Measurements from ENCODE around the gene BABAM2. TPM values are rescaled to one million over a fixed set of nuclear protein-coding genes. Genes with fewer than 3 reads are reported as not detected.

The BABAM2 gene
- total RNA-seq, 1 donor from 2014 or later = 35.3 TPM

GRCh38 chr2:27884601-27885000 lies 5.9 kb upstream of the BABAM2 start:
- no peaks in the 10 kb centered on the region for H3K36me3 ChIP-seq (ENCODE audit: control insufficient read depth, insufficient read depth, low read length)
- no peak for TF ChIP-seq CTCF (IDR thresholded peaks at IDR 0.05; ENCODE audit: insufficient read depth, low read length, poor library complexity, severe bottlenecking)
- no peak overlapping the region for H3K4me3 ChIP-seq (ENCODE audit: low read depth, low read length)
- no peak for DNase-seq (ENCODE audit: low read depth)
- no peaks in the 10 kb centered on the region for H3K27me3 ChIP-seq (ENCODE audit: control insufficient read depth, insufficient read depth, low read length)

DNA sequence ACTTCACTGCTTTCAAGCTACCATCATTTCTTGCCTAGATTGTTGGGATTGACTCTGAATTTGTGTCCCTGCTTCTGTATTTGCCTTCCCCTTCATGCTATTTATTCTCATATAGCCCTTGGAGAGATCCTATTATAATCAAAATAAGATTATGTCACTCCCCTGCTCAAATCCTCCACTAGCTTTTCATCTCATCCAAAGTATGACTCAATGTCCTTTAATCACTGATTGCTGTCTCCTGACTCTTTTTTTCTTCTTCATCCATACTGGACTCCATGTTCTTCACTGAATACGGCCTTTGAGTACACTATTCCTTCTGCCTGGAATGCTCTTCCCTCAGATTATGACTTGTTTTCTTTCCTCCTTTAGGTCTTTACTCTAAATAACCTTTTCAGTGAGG lies 5.3 kb upstream of the BABAM2 start:
- no peaks in the 10 kb centered on the region for H3K36me3 ChIP-seq (ENCODE audit: control insufficient read depth, insufficient read depth, low read length)
- DNase-seq (ENCODE audit: low read depth) = no peak
- TF ChIP-seq CTCF (IDR thresholded peaks at IDR 0.05; ENCODE audit: insufficient read depth, low read length, poor library complexity, severe bottlenecking) = no peak
- no peaks in the 10 kb centered on the region for H3K27me3 ChIP-seq (ENCODE audit: control insufficient read depth, insufficient read depth, low read length)
- no peak overlapping the region for H3K4me3 ChIP-seq (ENCODE audit: low read depth, low read length)

DNA sequence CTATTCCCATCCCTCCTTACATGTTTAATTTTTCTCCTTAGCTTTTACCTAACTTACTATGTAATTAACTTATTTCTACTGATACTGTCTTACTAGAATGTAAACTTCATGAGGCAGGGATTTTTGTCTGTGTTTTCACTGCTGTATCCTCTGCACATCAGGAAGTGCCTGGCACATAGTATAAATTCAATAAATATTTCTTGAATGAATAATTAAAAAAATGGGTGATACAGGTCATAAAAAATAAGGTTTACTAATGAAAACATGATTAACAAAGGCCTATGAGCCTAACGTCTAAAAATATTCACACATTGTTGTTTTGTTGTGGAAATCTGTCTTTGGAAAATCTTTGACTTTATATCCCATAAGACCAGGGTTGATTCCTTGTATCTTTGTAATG lies 4.9 kb upstream of the BABAM2 start:
- DNase-seq (ENCODE audit: low read depth) = no peak
- no peak overlapping the region for H3K4me3 ChIP-seq (ENCODE audit: low read depth, low read length)
- no peak for TF ChIP-seq CTCF (IDR thresholded peaks at IDR 0.05; ENCODE audit: insufficient read depth, low read length, poor library complexity, severe bottlenecking)
- H3K27me3 ChIP-seq (ENCODE audit: control insufficient read depth, insufficient read depth, low read length) = no peaks in the 10 kb centered on the region
- no peaks in the 10 kb centered on the region for H3K36me3 ChIP-seq (ENCODE audit: control insufficient read depth, insufficient read depth, low read length)

GRCh38 chr2:27886322-27886721 lies 4.2 kb upstream of the BABAM2 start:
- DNase-seq (ENCODE audit: low read depth) = no peak
- no peaks in the 10 kb centered on the region for H3K27me3 ChIP-seq (ENCODE audit: control insufficient read depth, insufficient read depth, low read length)
- H3K36me3 ChIP-seq (ENCODE audit: control insufficient read depth, insufficient read depth, low read length) = no peaks in the 10 kb centered on the region
- no peak overlapping the region for H3K4me3 ChIP-seq (ENCODE audit: low read depth, low read length)
- TF ChIP-seq CTCF (IDR thresholded peaks at IDR 0.05; ENCODE audit: insufficient read depth, low read length, poor library complexity, severe bottlenecking) = no peak

- H3K27me3 ChIP-seq (ENCODE audit: control insufficient read depth, insufficient read depth, low read length) = no peaks in the 10 kb centered on the region
- no peak for DNase-seq (ENCODE audit: low read depth)
- H3K36me3 ChIP-seq (ENCODE audit: control insufficient read depth, insufficient read depth, low read length) = no peaks in the 10 kb centered on the region
- no peak overlapping the region for H3K4me3 ChIP-seq (ENCODE audit: low read depth, low read length)
- TF ChIP-seq CTCF (IDR thresholded peaks at IDR 0.05; ENCODE audit: insufficient read depth, low read length, poor library complexity, severe bottlenecking) = no peak
These were observed 3.4 kb upstream of the BABAM2 start for GRCh38 chr2:27887111-27887510.

DNA sequence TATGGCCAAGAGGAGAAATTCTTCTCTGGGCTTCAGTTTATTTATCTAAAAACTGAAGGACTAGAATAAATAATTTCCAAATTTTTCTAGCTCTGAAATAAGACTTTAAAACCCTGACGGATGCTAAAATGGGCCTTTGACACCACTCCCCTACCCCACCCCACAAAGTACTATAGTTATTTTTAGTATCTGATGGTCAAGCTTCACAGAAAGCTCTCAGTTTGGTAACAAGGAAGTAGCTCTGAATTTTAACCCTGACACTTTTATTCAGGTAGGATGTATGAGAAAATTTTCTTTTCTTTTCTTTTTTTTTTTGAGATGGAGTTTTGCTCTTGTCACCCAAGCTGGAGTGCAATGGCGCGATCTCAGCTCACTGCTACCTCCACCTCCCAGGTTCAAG lies 2.7 kb upstream of the BABAM2 start:
- Histone ChIP-seq H3K27me3 (ENCODE audit: control insufficient read depth, insufficient read depth, low read length) (no peaks in the 10 kb centered on the region), H3K4me3 (ENCODE audit: low read depth, low read length) (no peak overlapping the region), H3K36me3 (ENCODE audit: control insufficient read depth, insufficient read depth, low read length) (no peaks in the 10 kb centered on the region)
- no peak for TF ChIP-seq CTCF (IDR thresholded peaks at IDR 0.05; ENCODE audit: insufficient read depth, low read length, poor library complexity, severe bottlenecking)
- no peak for DNase-seq (ENCODE audit: low read depth)
